HG03175 (cell line): ENCODE data around the gene NAT8L.

Experiments
- ATAC-seq: cut with Tn5 transposase; IDR thresholded peaks from one replicate; pipeline ENCODE4 v1.9.1; 2021; ENCODE audit warnings: mild to moderate bottlenecking, moderate library complexity; ENCODE audit not compliant: unreplicated experiment

Gene NAT8L

DNA sequence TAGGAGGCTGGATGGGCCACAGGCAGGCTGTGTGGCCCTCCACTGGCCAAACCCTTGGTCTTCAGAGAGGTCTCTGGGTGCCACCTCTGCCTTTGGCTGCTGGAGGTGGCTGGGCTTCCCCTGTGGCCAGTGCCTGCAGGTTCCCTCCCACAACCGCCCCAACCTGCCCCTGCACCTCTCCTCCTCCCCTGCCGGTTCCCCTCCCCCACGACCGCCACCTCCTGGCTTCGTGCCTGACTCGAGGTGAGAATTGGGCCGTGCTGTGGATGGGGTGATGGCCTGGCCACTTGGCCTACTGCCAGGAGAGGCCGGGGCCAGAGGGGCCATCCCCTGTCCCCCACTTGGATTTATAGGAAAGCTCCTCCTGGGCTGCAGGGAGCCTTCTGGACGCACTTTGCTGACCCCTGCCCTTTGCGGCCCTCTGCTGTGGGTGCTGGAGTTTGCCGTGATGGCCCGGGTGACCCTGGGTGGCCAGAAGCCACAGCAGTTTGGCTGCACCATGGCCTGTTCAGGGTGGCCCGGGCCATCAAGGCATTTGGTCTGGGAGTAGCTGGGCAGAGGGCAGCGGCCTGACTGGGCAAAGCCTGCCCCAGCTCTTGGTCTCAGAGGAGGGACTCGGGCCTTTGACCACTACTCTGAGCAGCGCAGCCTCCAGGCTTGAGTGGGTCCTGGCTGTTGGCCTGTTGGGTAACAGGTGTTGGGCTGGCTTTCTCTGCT lies 3.8 kb downstream of the NAT8L start:
- no peak for ATAC-seq

GRCh38 chr4:2063557-2064275 lies 4.6 kb downstream of the NAT8L start:
- ATAC-seq: no peak

- no peak for ATAC-seq
Measured at GRCh38 chr4:2064276-2064991, 5.3 kb downstream of the NAT8L start.

DNA sequence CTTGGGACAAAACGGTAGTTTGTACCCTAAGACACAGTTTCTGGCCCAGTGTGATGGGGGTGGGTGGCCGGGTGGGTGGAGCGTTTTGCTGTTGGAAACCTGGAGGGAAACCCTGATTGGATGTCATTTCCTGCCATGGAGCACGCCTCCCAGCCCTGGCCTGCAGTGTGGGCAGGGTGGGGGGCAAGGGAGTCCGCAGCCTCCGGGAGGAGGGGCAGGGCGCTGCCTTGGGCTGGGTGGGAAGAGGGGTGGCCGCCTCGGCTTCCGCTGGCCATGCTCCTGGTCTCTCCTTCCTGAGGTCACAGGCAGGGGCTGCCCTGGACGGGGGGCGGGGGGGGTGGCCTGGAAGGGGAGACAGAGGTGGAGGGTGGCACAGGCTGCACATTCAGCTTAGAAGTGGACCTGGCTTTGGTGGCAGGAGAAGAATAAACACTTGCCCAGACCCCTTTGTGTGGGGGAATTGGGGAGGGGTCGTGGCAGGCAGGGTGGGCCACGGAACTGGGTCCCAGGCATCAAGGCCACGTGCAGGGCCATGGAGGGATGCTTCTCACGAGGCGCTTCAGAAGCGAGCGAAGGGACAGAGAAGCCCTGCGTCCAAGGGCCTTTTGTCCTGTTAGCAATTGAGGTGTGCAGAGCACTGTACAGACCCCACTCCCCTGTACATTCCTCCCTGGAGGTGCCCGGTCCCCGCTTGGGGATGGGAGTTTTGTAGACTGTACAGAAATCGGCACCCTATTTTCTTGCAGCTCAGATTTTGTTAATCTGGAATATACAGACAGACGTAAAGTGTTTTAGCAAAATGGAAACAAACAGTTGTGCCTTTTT lies 6.2 kb downstream of the NAT8L start:
- no peak for ATAC-seq

GRCh38 chr4:2066011-2066551 lies 7.0 kb downstream of the NAT8L start:
- ATAC-seq: no peak

DNA sequence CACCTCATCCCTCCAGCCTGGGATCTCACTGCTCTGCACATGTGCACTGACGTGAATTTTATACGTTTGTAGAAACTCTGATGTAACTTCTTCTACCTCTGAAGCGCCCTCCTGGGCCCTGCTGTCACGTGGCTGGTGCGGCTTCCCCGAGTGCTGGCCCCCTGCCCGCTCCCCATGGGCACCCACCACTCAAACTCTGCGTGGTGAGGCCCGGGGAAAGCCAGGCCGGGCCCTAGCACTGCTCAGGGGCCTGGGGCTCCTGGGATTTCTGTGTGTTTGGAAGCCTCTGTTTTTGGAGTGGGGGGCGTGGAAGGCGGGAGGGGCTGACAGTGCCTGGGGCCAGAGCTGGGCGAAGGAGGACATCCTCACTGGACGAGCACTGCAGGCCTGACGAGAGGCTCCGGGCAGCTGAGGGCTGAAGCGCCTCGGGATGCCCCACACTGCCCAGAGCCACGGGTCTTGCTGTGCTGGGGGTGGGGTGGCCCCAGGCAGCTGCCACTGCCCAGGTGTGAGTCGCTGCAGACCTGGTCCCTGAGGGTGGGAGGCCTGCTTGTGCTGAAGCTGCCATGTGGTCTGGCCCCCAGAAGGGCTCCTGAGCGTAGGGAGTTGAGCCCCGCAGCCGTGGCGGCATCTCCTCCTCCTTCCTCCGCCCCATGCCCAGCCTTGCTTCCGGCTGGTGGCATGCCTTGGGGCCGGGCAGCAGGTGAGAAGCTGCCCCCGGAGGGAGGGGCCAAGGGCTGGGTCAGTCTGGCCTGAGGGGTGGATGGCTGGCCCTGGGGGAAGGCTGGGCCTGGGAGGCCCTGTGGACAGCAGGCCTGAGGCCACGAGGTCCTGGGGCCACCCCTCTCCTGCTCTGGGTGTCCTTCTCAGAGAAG lies 7.7 kb downstream of the NAT8L start:
- no peak for ATAC-seq

DNA sequence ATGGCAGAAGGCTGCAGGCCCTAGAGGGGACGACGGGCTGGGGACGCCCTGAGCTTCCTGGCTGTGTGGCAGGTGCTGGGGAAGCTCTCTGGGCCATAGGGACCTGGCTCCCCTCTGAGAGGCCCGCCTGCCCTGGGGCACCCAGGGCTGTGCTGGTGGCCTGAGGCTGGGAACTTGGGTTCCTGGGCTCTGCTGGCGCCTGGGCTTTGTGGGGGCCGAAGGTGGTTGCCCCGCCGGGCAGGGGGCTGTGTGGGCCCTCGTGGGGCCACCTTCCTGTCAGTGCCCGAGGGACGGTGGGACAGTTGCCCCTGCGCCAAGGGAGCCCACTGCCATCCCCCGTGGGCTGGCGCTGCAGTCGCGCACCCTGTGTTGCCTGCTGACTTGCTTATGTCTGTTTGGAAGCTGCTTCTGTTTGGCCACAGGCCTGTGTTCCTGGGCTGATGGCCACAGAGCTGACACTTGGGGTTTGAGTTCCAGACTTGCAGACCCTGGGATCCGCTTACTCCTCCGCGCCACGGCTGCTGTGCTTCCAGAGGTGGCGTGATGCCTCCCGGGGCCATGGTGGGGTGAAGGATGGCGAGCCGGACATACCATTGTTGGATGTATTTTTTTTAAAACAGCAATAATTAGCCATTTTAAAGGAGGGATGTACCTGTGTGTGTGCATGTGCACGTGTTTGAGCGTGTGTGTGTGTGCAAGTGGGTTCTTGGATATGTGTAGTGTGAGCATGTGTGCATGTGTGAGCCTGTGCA lies 8.5 kb downstream of the NAT8L start:
- no peak for ATAC-seq

GRCh38 chr4:2068198-2068470 lies 9.0 kb downstream of the NAT8L start:
- no peak for ATAC-seq

DNA sequence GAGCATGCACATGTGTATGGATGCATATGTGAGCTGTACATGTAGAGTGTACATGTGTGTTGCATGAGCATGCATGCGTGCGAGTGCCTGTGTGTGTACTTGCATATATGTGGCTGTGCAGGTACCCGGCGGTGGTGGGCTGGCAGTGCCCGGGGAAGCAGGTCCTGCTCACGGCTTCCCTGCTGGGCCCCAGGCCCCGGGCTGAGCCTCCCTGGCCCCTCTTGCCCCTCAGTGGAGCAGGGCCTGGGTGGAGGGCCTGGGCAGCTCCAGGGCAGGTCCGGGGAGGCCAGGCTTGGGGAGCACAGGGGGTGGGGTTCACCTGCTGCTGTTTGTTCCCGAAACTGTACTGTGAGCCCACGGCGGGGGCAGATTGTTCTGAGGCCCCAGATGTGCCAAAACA lies 9.4 kb downstream of the NAT8L start:
- no peak for ATAC-seq

DNA sequence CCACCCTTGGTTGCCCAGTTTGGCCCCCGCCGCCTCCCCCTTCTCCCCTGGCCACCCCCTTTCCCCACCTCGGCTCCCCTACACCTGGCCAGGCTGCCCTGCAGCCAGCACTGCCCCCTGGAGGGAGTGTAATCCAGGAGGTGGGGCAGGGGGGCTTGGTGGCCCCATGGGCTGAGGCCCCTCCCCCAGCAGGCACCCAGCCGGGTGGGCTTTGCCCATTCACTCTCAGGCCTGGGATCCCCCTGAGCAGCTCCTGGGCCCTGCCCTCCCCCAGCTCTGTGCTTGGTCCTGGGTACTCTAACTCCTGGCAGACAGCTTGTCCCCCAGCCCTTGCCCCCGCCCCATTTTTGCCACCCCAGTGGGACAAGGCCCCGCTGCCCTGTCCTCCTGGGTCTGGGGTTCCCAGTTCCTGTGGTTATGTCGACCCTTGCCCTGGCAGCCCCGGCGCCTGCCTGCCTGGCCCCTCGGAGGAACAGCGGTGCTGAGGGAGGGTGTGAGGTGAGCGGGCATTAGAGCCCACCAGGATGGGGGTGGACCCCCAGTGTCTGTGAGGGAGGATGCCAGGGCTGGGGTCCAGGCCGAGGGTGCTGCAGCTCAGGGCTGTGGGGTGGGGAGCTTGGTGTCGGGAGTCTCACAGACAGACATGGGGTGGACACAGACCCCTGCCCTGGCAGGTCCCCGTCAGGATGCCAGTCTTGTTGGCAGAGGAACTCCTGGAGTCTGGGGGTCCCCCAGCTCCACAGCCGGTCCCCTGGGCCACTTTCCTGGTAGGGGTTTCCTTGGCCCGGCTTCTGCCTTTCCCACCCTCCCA lies 10.2 kb downstream of the NAT8L start:
- ATAC-seq: no peak

GRCh38 chr4:2069986-2070385 lies 10.9 kb downstream of the NAT8L start:
- no peak for ATAC-seq

DNA sequence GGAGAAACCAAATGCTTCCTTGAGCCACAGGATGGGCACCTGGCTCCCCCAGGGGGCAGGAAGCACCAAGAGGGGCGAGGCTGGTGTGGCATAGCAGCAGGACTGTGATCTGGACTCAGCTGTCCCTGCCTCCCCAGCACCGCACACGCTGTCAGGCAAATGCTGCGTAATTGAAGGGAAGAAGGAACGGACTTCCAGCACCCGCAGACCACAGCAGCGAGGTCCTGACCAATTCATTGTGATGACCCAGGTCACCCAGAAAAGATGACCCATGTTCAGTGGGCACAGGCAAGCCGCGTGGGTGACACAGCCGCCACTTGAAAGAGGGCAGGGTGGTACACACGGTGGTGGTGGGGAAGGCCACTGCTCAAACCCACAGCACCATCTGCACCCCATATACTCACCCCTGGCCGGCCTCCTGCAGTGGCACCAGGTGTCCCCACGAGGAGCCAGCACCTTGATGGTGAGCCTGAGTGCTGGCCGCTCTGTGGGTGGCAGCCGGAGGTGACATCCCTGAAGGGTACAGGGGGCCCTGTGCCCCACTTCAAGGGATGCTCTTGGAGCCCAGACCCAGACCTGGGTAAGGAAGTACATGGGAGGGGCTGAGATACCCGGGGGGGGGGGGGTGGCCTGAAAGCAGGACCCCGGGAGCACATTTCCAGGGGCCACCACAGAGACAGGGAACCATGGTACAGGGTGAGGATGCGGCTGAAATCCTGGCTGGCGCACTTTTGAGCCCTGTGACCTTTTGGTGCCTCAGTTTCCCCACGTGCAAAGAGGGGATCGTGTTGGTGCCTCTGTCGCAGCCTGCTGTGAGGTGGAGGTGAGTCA lies 11.5 kb downstream of the NAT8L start:
- ATAC-seq: no peak

DNA sequence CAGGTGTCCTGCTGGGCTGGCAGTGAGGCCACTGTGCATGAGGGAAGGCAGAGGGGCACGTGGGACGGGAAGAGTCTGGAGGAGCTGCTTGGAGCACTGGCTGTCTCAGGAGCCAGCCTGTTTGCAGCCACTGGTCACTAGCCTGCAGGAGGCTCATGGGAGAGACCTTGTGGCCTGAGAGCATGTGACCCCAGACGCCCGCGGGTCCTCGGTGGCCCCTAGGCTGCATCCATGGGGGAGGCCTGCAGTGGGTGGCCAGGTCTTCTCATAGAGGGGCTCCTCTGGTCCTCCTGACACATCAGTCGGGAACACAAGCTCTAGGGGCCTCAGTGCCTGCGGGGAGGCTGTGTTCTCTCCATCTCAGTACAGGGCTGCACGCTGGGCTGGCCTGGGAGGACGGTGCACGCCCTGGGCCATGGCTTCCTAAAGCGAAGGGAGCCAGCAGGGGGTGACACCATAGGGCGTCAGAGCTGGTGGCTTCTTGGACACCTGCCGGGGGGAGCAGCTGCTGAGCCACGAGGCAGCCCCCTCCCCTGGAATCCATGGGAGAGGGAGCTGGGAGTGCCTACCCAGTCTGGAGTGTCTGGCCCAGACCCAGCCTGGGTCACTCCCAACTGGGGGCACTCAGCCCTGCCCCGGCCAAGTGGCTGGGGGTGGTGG lies 12.3 kb downstream of the NAT8L start:
- no peak for ATAC-seq

- no peak for ATAC-seq
Measured at GRCh38 chr4:2071912-2072867, 13.1 kb downstream of the NAT8L start.

GRCh38 chr4:2072971-2073807 lies 14.1 kb downstream of the NAT8L start:
- ATAC-seq: no peak
